GM21619 (cell line): ENCODE results near the gene RNF144A.

Experiments used
- ATAC-seq: cut with Tn5 transposase; IDR thresholded peaks from one replicate; pipeline ENCODE4 v1.9.1; 2021; ENCODE audit not compliant: unreplicated experiment

Gene RNF144A

DNA sequence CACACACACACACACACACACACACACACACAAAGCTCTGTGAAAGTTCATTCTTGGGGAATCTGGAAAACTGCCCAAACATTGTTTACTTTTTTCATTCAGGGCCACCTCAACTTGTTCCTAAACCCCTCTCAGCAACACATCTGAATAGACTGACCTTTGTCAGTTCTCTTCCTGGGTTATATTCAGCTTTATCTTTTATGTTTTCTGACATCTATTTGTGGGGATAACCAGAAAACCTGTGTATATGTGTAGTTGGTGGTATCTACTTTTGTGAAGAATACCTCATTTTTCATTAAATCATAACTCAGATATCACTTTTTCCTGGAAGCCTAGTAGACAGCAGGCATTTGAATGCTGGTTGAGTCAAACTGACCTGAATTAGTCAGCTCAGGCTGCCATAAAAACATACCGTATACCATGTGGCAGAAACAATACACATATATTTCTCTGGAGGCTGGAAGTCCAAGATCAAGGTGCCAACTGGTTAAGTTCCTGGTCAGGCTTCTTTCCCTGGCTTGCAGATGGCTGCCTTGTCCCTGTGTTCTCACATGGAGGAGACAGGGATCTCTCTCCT, 11.0 kb upstream of the RNF144A start:
- no peak for ATAC-seq

DNA sequence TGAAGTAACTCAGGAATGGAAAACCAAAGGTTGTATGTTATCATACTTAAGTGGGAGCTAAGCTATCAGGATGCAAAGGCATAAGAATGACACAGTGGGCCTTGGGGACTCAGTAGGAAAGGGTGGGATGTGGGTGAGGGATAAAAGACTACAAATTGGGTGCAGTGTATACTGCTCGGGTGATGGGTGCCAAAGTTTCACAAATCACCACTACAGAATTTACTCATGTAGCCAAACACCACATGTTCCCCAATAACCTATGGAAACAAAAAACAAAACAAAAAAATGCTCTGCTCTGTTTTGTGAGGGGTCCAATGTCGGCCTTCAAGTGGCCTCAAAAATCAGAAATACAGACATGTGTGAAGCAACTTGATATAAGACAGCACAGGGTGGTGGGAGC, 8.9 kb upstream of the RNF144A start:
- ATAC-seq: no peak

DNA sequence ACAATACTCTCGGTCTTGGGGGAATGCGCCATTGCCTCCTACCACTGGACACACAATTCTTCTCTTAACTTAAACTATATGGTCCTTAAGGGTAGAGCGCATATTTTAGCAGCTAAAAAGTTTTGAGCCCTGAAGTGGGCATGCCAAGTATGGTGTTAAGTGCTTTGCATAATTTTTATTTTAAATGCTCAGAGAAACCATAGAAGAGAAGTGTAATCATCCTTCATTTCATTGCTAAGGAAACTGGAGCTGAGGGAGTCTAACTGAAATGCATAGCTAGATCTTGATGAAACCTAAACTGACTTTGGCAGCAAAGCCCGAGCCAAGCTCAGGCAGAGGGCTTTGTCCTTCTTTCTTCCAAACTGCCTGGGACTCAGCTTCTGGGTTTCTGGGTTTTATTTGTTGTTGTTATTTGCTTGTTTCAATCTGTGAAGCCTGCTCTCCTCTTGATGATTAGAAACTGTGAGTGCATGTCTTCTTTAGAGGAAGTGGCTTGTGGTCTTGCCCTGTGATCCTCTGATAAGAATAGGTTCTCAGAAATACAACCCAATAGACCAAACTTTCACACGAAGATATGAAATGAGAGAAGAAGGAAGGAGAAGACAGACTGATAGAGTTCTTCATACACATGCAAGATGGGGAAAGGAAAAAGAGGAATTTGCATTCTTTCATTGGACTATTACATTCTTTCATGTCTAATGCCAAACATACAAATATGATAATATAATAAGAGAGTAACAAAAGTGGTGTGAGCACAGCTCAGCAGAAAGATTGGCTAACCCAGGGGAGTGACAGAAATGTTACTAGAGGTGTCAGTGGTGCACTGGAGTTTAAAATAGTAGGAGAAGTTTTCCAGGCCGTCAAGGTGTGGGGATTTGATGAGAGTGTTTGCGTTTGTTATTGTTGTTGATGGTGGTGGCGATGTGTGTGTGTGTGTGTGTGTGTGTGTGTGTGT, 7.5 kb upstream of the RNF144A start:
- peak; percentile 98 for ATAC-seq

DNA sequence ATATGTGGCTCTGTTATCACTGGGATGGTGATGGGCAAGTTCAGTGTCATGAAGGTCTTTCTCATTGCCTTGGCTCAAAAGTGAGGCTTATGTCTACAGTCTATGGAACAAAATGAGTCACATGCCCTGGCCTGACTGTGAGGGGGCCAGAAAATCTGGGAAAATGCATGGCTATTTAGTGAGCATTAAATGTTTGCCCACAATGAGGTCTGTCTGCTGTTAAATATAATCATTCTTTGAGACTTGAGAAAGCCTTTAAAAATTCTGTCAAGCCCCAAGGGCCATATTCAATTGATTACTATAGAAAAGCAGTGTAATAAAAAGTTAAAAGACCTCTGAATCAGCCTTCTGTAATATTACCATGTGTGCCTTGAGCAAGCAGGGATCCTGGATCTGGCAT, 5.5 kb upstream of the RNF144A start:
- no peak for ATAC-seq

DNA sequence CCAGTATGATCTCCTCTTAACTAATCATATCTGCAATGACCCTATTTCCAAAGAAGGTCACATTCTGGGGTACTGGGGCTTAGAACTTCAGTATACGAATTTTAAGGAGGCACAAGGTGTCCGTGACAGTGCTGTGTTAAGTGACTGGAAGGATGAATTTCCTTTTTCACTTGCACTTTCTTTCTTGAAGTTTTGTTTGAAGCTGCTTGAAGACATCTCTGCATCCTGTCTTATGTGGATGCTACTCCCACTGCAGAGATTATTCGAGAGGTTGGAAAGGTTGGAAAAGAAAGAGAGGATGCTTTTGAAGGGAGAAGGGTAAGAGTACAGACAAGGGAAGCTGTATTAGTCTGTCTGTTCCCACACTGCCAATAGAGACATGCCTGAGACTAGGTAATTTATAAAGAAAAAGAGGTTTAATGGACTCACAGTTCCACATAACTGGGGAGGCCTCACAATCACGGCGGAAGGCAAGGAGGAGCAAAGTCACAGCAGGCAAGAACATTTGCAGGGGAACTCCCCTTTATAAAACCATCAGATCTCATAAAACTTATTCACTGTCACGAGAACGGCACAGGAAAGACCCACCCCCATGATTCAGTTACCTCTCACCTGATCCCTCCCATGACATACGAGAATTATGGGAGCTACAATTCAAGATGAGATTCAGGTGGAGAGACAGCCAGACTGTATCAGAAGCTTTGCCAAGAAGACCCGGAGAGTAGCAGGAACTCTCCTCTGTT, 3.6 kb upstream of the RNF144A start:
- no peak for ATAC-seq

DNA sequence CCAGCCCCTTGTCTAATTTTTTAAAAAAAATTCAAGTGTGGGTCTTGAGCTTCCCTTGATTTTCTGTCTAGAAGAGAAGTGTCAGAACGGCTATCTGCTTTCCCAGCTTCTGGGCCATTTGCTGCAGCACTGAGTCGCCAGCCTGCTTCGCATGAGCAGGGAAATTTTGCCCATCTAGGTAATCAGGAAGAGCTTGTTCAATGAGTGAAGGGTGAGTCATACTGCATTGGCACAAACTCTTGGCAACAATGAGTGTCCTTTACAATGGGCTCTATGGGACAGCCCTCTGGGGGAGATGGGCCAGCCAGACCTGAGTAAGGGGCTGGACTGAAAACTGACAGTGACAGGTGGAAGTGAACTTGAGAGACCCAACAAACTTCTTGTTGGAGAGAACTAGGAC, 2.4 kb upstream of the RNF144A start:
- no peak for ATAC-seq

DNA sequence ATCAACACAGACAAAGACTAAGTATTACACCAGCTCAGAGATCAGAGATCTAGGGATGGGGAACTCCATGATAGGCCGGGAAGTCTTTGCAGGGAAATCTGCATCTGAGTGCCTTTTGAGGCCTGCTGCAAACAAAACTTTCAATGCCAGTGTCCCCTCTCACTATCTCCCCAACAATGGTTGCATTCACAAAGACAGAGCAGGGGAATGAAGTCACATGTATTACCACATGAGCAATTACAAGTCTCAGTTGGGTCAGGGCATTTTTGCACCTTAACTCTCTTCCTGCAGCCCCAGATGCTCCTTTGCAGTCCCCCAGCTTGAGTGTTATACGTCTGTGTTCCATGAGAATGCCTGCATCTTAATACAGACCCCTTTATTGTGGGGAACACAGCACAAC, 1.8 kb upstream of the RNF144A start:
- ATAC-seq: no peak

DNA sequence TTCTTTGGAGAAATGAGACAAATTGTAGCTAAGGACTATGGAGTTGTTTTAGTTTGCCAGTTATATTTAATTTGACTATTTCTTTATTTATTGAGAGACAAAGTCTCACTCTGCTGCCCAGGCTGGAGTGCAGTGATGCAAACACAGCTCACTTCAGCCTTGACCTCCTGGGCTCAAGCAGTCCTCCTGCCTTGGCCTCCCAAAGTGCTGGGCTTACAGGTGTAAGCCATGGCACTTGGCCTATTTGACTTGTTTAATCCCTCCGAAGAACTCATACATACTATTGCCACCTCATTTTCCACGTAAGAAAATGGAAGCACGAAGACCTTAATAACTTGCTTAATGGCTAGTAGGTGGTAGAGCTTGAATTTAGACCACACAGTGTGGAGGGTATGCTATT, 988 bp upstream of the RNF144A start:
- ATAC-seq: no peak

DNA sequence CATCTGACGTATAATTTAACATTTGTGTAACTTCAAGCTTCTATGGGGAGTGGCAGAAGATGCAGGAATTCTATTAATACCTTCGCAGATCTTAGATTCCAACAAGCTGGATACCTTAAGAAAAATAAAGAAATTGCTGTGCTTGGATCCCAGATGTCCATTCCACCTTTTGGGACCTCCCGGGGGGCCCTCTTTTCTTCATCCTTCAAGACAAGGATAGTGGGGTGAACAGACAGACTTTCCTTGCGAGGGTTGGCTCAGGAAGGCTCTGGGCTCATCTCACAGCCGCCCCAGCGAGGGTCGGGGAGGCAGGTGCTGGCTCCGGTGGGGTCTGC, 509 bp upstream of the RNF144A start:
- ATAC-seq: no peak

DNA sequence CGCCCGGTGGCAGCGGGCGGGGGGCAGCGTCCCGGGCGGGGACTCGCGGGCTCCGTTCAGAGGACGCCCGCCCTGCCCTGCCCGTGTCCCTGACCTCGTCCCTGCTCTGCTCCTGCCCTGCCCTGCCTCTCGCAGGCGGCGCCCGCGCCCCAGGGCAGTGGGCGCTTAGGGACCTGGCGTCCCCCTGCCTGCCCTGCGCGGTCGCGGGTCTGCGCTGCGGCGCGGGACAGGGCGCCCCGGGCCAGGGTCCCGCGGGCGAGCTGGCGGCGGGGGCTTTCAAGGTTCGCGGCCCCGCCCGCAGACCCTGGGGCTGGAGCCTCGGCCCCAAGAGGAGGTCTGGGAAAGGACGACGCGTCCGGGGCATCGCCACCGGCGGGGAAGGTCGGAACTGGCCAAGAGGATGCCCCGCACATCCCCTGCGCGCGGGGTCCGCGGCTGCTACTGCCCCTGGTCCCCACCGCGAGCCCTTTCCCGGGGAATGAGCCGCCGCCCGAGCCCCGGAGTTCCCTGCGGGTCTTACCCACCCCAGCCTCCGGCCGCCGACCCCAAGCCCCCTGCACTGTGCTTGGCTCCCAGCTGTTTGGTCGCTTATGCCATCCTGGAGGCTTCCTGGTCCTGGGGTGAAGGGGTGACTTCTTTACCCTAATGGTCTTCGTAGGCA, 679 bp downstream of the RNF144A start:
- ATAC-seq: peak; percentile 30

DNA sequence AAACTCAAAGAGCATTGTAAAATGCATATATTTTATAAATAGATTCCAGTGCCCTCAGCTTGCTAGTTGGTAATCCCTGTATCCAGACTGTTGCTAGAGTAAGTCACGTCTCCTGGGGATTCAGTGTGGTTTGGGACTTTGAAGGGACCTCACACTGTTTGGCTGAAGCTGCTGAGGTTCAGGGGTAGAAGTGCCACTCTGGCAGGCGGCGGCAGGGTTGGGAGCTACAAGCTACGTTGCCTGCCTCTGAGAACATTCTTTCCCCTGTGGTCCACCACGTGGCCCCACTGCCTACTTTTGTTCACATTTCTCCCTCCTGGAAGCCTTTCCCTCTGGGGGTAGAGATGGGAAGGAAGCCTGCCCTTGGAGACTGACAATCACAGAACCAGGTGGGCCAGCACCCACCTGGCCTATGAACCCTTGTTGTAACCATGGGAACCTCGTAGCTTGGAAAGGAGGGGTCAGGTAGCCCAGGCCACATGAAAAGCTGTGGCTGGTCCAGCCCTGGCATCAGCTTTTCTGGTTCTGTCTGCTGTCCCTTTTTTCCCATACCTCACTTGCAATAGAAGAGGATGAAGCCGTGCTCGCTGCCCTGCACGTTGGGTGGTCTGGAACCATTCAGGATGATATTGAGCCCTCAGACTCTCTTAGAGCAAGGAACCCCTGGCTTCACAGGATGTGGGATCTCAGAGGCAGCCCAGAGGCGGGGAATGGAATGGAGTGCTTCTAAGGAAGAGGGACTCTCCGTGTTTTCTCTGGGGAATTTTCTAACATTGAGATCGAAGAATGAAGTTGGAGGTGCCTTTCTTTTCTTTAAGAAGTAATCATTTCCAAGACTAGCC, 2.9 kb downstream of the RNF144A start:
- no peak for ATAC-seq

DNA sequence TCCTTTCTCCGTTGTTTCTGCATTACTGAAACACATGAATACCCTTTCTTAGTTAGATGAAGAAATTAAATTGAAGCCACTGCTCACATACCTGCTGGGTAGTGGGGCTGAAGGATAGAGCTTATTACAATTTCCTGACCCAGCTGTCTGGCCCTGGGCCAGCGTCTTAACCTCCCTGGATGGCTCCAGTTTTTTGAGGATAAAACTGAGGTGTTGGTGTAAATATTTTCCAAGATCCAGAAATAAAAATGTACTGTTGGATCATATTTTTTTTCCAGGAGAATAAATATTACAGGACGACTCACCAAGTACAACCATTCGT, 3.5 kb downstream of the RNF144A start:
- ATAC-seq: no peak

DNA sequence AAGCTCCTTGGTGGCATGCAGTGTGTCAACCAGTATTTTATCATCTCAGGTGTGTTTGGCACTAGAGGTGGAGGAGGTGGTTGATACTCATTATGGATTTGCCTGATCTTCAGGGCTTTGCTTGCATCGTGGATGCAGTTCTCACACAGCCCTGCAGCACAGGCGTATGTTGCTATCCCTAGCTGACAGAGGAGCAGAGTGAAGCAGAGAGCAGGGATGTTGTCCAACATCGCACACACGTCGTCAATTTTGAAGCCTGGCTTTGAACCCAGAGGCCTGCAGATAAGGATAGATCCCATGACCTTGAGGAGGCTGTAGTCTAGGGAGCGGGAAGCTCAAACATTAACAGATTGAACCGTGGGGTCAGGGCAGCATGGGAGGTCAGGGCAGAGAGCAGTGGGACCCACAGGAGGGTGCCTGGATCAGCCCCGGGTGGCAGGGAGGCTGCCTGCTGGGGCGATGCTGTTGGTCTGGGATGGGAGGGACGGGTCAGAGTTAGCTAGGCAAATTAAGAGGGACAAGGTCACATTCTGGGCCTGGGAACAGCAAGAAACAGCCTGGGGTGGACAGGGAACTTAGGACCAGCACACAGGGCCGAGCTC, 4.2 kb downstream of the RNF144A start:
- no peak for ATAC-seq

DNA sequence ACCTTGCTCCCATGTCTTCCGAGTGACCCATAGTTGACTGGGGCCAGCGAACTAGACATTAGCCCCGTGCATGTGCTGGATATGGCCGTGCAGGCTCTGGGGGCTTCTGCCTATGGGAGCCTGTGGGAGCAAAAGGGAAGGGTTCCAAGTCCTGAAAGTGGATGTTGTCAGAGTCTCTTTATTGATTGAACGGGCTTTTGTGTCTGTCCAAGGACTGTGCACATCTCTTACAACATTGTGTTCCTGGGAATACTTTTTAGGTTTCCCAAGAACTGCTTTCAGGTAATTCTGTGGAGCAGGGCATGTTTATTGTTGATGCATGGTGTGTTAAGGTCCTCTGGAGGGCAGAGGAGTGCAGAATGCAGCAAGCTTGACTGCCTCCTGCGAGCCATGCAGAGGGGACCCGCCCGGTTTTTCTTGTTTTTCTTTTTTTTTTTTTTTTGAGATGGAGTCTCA, 5.0 kb downstream of the RNF144A start:
- ATAC-seq: no peak

DNA sequence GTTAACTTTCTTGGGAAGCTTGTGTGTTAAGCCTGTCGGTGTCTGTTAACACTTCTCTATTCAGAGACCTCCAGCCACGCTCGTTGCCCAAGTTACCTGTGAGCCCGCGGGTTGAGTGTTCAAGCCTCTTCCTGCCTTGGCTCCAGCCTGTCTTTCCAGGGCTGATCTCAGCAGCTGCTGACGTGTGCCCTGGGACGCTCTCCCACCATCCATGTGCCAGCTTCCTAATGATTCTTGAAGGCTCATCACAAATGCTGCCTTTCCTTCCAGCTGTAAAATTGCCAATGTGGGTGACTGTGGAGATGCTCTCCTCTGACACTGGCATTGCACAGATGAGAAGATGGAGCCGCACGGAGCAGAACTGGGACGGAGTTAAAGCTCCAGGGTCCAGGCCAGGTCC, 6.1 kb downstream of the RNF144A start:
- no peak for ATAC-seq

DNA sequence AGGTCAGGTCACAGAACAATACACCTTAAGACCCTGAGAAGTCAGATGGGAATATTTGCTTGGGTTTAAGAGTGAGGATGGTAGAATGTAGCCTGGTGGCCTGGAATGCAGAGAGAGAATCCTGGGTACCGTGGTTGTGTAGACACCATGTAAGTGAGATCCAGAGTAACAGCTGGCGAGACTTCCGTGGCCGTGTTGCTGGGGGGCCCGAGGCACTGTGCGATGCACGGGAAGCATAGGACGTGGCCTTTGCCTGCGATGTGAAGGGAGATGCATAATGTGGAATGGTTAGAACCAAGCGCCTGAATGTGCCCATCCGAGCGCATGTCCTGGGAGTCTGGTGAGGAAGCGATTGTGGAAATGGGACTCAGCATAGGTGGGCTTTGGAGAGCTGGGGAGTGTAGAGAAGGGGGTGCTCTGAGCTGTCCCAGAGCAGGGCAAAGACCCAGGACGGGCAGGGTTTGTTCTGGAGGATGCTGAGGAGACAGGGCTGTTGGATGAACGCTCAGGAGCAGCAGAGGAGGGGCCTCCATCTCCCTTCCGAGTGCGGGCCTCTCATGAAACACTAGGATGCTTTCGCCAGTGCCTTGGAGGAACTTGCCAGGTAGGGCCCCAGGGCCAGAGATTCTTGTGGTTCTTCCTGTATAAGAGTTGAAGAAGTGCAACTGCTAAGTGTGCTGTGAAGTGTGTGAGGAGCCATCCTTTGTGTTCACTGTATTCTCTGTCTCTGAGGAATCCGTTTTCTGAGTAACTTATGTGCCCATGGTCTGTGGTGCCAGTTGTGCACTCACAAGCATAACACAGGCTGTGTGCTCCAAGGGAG, 7.1 kb downstream of the RNF144A start:
- no peak for ATAC-seq

DNA sequence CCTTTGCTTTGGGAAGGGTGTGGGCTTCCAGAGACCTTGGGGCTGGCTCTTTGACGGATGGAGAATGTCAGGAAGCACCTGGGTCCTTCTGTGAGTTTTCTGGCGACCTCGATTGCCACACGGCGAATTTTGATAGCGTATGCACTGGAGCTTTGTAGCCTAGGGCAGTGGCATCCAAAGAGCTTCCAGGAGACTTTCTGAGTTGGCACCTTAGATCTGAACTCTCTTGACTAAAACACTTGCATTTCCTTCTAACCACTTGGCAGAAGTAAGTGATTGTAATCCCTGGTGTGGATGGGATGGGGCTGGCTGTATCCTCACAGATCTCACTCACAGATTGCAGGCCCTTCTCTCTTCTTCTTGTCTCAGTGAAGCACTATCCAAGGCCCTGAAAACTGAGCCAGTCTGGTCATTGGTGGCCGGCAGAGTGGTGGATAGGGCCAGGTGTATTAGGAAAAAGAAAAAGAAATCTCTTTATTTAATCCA, 7.8 kb downstream of the RNF144A start:
- ATAC-seq: no peak

DNA sequence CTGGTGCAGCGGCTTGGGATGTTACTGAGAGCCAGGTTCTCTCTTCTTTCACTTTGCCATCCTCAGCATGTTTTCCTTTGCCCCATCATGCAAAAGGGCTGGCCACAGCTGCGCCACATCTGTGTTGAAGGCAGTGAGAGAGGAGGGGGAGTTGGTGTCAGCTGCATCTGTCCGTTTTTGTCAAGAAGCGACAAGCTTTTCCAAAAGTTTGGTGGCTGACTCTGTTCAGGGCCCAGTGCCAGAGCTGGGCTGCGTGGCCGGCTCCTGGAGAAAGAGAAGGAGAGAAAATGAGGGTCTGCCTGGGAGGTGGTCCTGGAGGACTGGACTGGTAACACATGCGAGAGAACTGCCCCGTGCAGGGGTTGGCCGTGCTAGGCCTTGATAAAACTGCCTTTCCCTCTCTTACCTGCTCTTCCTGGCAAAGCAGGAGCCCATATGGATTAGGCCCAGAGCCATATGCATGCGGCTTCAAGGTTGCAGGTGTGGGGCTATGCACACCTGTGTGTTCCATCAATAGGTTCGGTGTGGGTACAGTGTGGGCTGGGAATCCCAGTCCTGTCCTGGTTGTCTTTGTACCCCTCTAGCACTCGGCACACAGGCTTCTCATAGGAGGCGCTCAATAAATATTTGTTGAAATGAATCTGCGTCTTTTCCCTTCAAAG, 9.0 kb downstream of the RNF144A start:
- ATAC-seq: no peak

DNA sequence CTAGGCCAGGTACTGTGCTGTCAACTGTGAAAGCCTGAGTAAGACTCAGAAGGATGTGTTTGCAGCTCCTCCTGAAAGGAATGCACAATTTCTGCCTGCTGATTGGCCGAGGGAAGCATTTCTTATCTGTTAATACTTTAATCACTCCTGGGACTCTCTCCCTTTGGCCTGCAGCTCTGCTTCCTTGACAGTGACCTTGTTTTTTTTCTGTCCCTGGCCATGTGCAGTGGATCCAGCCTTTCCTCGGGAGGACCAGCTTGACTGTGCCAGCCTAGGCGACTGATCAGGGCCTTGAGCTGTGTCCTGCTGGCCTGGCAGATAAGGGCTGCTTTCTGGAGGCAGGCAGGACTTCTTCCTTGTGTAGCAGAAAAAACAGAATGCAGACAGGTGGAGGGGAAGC, 10.0 kb downstream of the RNF144A start:
- ATAC-seq: no peak
